CD4-positive, alpha-beta T cell (primary cell): Measurements from ENCODE around the gene HLA-A. TPM values are rescaled to one million over a fixed set of nuclear protein-coding genes. Genes with fewer than 3 reads are reported as not detected.

Experiments used
- ATAC-seq: fragments of 200-7000 bp; cut with Tn5 transposase; one replicate; pipeline ENCODE4 v1.10.0; 2022; ENCODE audit warnings: mild to moderate bottlenecking; ENCODE audit not compliant: poor library complexity
- CTCF ChIA-PET: fragments of 350-600 bp; sonication (Branson Sonifier 250); formaldehyde crosslinking; loops from one replicate; lab custom pipeline; 2021; ENCODE audit warnings: antibody characterized with exemption, inconsistent platforms; lab: Charles Lee
- POLR2A ChIA-PET: fragments of 350-600 bp; sonication (Branson Sonifier 250); formaldehyde crosslinking; loops from one replicate; lab custom pipeline; 2021; ENCODE audit warnings: antibody characterized with exemption, inconsistent platforms; lab: Charles Lee
- DNase-seq, 14 experiments: peaks; one replicate each; pipeline ENCODE4 v3.0.0-alpha.2; 2013 to 2020; ENCODE audit warnings: mixed read lengths in 2 of 14
- H3K27ac ChIP-seq, 2 donors: one replicate each; pipeline versions ENCODE4 v1.5.1 to v1.7.0; 2013; ENCODE audit warnings: low read length in 2 of 2, low read depth in 1 of 2, mild to moderate bottlenecking in 1 of 2
- H3K27me3 ChIP-seq, 2 experiments: 1 replicate in 1 of 2; 2 replicates in 1 of 2; pipeline versions ENCODE4 v1.6.1 to v1.7.0; 2013; ENCODE audit warnings: low read length in 2 of 2, control low read depth in 1 of 2, mild to moderate bottlenecking in 1 of 2, moderate library complexity in 1 of 2; ENCODE audit not compliant: insufficient read depth in 2 of 2, control insufficient read depth in 1 of 2
- H3K36me3 ChIP-seq: one replicate; pipeline ENCODE4 v1.6.1; 2013; ENCODE audit warnings: low read length, control low read depth; ENCODE audit not compliant: insufficient read depth
- H3K4me1 ChIP-seq: one replicate; pipeline ENCODE4 v1.6.1; 2013; ENCODE audit warnings: low read length, control low read depth; ENCODE audit not compliant: insufficient read depth
- H3K4me3 ChIP-seq: one replicate; pipeline ENCODE4 v1.5.1; 2013; ENCODE audit warnings: mild to moderate bottlenecking, low read length, moderate library complexity
- H3K9me3 ChIP-seq, 2 experiments: 1 replicate in 1 of 2; 2 replicates in 1 of 2; pipeline versions ENCODE4 v1.6.1 to v1.7.0; 2013; ENCODE audit warnings: low read length in 2 of 2, mild to moderate bottlenecking in 2 of 2, control low read depth in 1 of 2, moderate library complexity in 1 of 2; ENCODE audit not compliant: control insufficient read depth in 1 of 2, insufficient read depth in 1 of 2
- H3K27ac Mint-ChIP-seq: one replicate; pipeline ENCODE4 v1.8.0; 2020; ENCODE audit warnings: mixed read lengths
- H3K27me3 Mint-ChIP-seq: one replicate; pipeline ENCODE4 v1.8.0; 2021; ENCODE audit warnings: mixed read lengths
- H3K36me3 Mint-ChIP-seq: one replicate; pipeline ENCODE4 v1.8.0; 2021; ENCODE audit warnings: low read depth, mixed read lengths
- H3K4me1 Mint-ChIP-seq: one replicate; pipeline ENCODE4 v1.8.0; 2021; ENCODE audit warnings: low read depth, mixed read lengths
- H3K4me3 Mint-ChIP-seq: one replicate; pipeline ENCODE4 v1.8.0; 2020; ENCODE audit warnings: mild to moderate bottlenecking, mixed read lengths
- H3K9me3 Mint-ChIP-seq: one replicate; pipeline ENCODE4 v1.8.0; 2020; ENCODE audit warnings: mixed read lengths
- CTCF ChIP-seq: fragments of 200-600 bp; IDR thresholded peaks from one replicate; pipeline ENCODE4 v1.8.0; 2022; ENCODE audit warnings: antibody characterized with exemption, mild to moderate bottlenecking
- intact Hi-C, 2 experiments: fragments of 100-400 bp; cut with DNase I in 1 of 2; cut with micrococcal nuclease in 1 of 2; formaldehyde crosslinking; loops; one replicate each; pipeline versions ENCODE4 v1.15.1 to v1.9.0; 2023 to 2025; cut with DNase I, micrococcal nuclease
- total RNA-seq, 174 experiments: library from RNA in 2 of 174; stranded (reverse) in 2 of 174; gene quantifications; one replicate each; pipeline ENCODE4 v1.2.3 and lab custom pipeline; 2021 to 2026

Gene HLA-A
- total RNA-seq, 2 experiments from 2014 or later, result 1,767 to 1,801 TPM

GRCh38 chr6:29947077-29947980 lies 5.0 kb downstream of the HLA-A start:
- Mint-ChIP-seq H3K27ac (peak overlapping the region; percentile 100), H3K27me3 (peaks cover 2% of the 10 kb centered on the region), H3K4me1 (peaks cover 75% of the 10 kb centered on the region), H3K9me3 (no peaks in the 10 kb centered on the region), H3K4me3 (peak overlapping the region; percentile 97), H3K36me3 (peaks cover 88% of the 10 kb centered on the region)
- TF ChIP-seq CTCF, result no peak
- ATAC-seq (no peak), DNase-seq (peak in 1 of 14 experiments; percentile 29)
- Histone ChIP-seq H3K27me3 (no peaks in the 10 kb centered on the region), H3K9me3 (no peaks in the 10 kb centered on the region), H3K4me1 (peaks cover 60% of the 10 kb centered on the region), H3K27ac (no peak overlapping the region), H3K36me3 (peaks cover 70% of the 10 kb centered on the region), H3K4me3 (no peak overlapping the region)
- CTCF ChIA-PET, result interaction anchor here (1.5 to 2.3 kb wide), 2 partner anchors 18 to 20 kb away, joined by 4 to 5 read pairs; no protein-coding TSS in a partner anchor
- intact Hi-C loops, result loop anchor here in 1 of 2 experiments (10.0 kb wide), 1 partner anchor 117 kb away; the partner anchor contains the start of genes POLR1H and PPP1R11
- POLR2A ChIA-PET, result interaction anchor here (0.7 to 9.9 kb wide), 6 partner anchors 8 to 149 kb away, joined by 3 to 141 read pairs (median 6); no protein-coding TSS in a partner anchor

DNA sequence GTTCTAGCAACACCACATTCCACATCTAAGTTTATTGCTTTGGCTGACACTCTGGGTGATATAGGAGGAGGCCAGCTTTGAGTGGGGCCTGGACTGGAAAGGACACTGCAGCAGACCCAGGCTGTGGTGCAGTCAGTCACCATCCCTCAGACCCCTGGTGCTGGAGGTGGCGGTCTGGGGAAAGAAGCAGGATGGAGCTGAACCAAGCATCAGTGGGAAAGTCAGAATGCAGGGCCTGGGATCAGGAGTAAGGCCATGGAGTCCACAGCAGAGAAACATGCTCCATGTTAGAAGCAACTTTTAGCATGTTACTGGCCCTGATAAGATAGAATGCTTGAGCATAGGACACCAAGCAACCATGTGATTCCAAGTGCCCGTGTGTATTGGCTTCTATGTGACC lies 5.9 kb downstream of the HLA-A start:
- peaks cover 63% of the 10 kb centered on the region for H3K36me3 ChIP-seq
- ATAC-seq, result peak; percentile 7
- Mint-ChIP-seq H3K4me1 (peaks cover 75% of the 10 kb centered on the region), H3K4me3 (peak overlapping the region; percentile 61), H3K36me3 (peaks cover 78% of the 10 kb centered on the region), H3K27ac (peak overlapping the region; percentile 100), H3K27me3 (no peaks in the 10 kb centered on the region), H3K9me3 (no peaks in the 10 kb centered on the region)
- intact Hi-C loops, result loop anchor here (1.0 to 10.0 kb wide), 2 partner anchors 56 to 117 kb away; partner anchors contain the start of genes POLR1H (in 1 of the 2) and PPP1R11 (in 1 of the 2)
- no peaks in the 10 kb centered on the region for H3K9me3 ChIP-seq
- no peak for DNase-seq
- no peak for TF ChIP-seq CTCF
- ChIA-PET CTCF (interaction anchor here (2.3 kb wide), 1 partner anchor 17 kb away, joined by 5 read pairs; no protein-coding TSS in a partner anchor), POLR2A (interaction anchor here (0.6 to 9.9 kb wide), 8 partner anchors 10 to 155 kb away, joined by 3 to 141 read pairs (median 4); no protein-coding TSS in a partner anchor)
- peaks cover 60% of the 10 kb centered on the region for H3K4me1 ChIP-seq
- H3K27ac ChIP-seq, result no peak overlapping the region
- H3K4me3 ChIP-seq, result no peak overlapping the region
- H3K27me3 ChIP-seq, result no peaks in the 10 kb centered on the region

DNA sequence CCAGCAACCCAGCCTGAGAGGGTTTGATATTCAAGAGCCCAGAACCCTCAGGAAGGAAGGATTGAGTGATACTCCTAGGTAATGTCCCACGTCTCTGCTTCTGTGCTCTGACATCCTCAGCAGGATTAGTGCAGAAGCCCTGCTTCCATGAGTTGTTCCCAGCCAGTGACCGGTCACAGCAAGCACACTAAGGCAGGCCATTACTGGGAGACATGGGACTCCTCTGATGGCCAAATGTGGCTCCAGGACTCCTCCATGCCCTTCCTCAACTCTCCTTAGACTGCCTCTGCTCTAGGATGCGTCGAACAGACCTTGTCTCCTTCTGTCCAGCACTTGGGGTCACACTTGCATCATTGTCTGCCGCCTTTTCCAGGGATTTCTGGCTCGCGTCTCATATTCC lies 7.6 kb downstream of the HLA-A start:
- H3K4me3 Mint-ChIP-seq, result no peak overlapping the region
- peak overlapping the region; percentile 45 for H3K27ac Mint-ChIP-seq
- intact Hi-C loops, result loop anchor here in 1 of 2 experiments (10.0 kb wide), 1 partner anchor 115 kb away; the partner anchor contains the start of genes POLR1H and PPP1R11
- peaks cover 69% of the 10 kb centered on the region for H3K4me1 Mint-ChIP-seq
- peaks cover 62% of the 10 kb centered on the region for H3K36me3 Mint-ChIP-seq
- no peak for ATAC-seq
- no peak for DNase-seq
- H3K27ac ChIP-seq, result no peak overlapping the region
- no peak for TF ChIP-seq CTCF
- no peaks in the 10 kb centered on the region for H3K9me3 ChIP-seq
- H3K27me3 ChIP-seq, result no peaks in the 10 kb centered on the region
- H3K4me3 ChIP-seq, result no peak overlapping the region
- no peaks in the 10 kb centered on the region for H3K9me3 Mint-ChIP-seq
- H3K4me1 ChIP-seq, result peaks cover 46% of the 10 kb centered on the region
- POLR2A ChIA-PET, result interaction anchor here (1.1 to 9.9 kb wide), 3 partner anchors 10 to 23 kb away, joined by 3 to 141 read pairs (median 3); no protein-coding TSS in a partner anchor
- CTCF ChIA-PET, result no interaction called here
- H3K27me3 Mint-ChIP-seq, result no peaks in the 10 kb centered on the region
- H3K36me3 ChIP-seq, result peaks cover 48% of the 10 kb centered on the region
